Stimulated activated naive CD8-positive, alpha-beta T cell treated with anti-CD3 and anti-CD28 coated beads, Interleukin-15, Interleukin-2, amounts not matched to agents 100 U/mL and 50 U/mL, for 24 hours (primary cell): Measurements from ENCODE around the gene FLNB.

Experiments
- ATAC-seq: fragments of 150-1000 bp; cut with Tn5 transposase; one replicate; pipeline ENCODE4 v1.10.0; 2021
- DNase-seq: peaks from one replicate; pipeline ENCODE4 v3.0.0; 2021

The FLNB gene

GRCh38 chr3:58029842-58030584 is 21.8 kb downstream of the FLNB start:
- DNase-seq (no peak), ATAC-seq (no peak)

- no peak for DNase-seq
- no peak for ATAC-seq
Measured at GRCh38 chr3:58032186-58032585, 24.0 kb downstream of the FLNB start.

- ATAC-seq (peak; percentile 98), DNase-seq (no peak)
Measured at GRCh38 chr3:58034738-58035523, 26.7 kb downstream of the FLNB start.

GRCh38 chr3:58035524-58036255 is 27.5 kb downstream of the FLNB start:
- ATAC-seq (no peak), DNase-seq (no peak)

GRCh38 chr3:58036293-58037032 is 28.2 kb downstream of the FLNB start:
- no peak for ATAC-seq

GRCh38 chr3:58037141-58037910 is 29.1 kb downstream of the FLNB start:
- DNase-seq (no peak), ATAC-seq (no peak)

More at GRCh38 chr3:58036293-58037032, 28.2 kb downstream of the FLNB start:
- DNase-seq = no peak

- ATAC-seq = no peak
- no peak for DNase-seq
Measured at GRCh38 chr3:58038675-58039292, 30.6 kb downstream of the FLNB start.

GRCh38 chr3:58039601-58040000 is 31.4 kb downstream of the FLNB start:
- ATAC-seq = no peak

GRCh38 chr3:58041182-58041825 is 33.1 kb downstream of the FLNB start:
- no peak for DNase-seq
- ATAC-seq = no peak

More at GRCh38 chr3:58039601-58040000, 31.4 kb downstream of the FLNB start:
- no peak for DNase-seq

GRCh38 chr3:58041826-58042324 is 33.7 kb downstream of the FLNB start:
- DNase-seq (no peak), ATAC-seq (peak; percentile 38)

GRCh38 chr3:58042947-58043707 is 34.9 kb downstream of the FLNB start:
- no peak for ATAC-seq
- no peak for DNase-seq

- DNase-seq (no peak), ATAC-seq (peak; percentile 22)
Measured at GRCh38 chr3:58043933-58044332, 35.7 kb downstream of the FLNB start.

GRCh38 chr3:58044691-58045483 is 36.7 kb downstream of the FLNB start:
- DNase-seq = no peak
- peak; percentile 74 for ATAC-seq

- DNase-seq (no peak), ATAC-seq (no peak)
Measured at GRCh38 chr3:58047826-58048225, 39.6 kb downstream of the FLNB start.

GRCh38 chr3:58048301-58048700 is 40.1 kb downstream of the FLNB start:
- no peak for DNase-seq

GRCh38 chr3:58049143-58049785 is 41.0 kb downstream of the FLNB start:
- ATAC-seq = no peak
- no peak for DNase-seq

More at GRCh38 chr3:58048301-58048700, 40.1 kb downstream of the FLNB start:
- ATAC-seq = no peak

- DNase-seq = no peak
- ATAC-seq = no peak
Measured at GRCh38 chr3:58051196-58051595, 43.0 kb downstream of the FLNB start.
